ENCODE results near the gene PFN1. TPM values are rescaled to one million over a fixed set of nuclear protein-coding genes. Genes with fewer than 3 reads are reported as not detected.

PFN1 gene
- total and polyA plus RNA-seq, 2 of the 8 experiments (the other 6 are each of a cell fraction or from before 2014, with no cell fraction given), result 1,355 to 1,949 TPM

- peaks cover 0 to 34% (median 20%) of the 10 kb centered on the region in 4 experiments; a peak in 6 of 7 replicates for H3K27me3 ChIP-seq (replicated peaks in 1 of 4; ENCODE audit: control insufficient read depth in 3 of 4, extremely low read depth in 1 of 4, insufficient read depth in 3 of 4, low read length in 3 of 4)
- H3K4ac ChIP-seq (replicated peaks; ENCODE audit: insufficient read length, low read depth, low read length), result no peak overlapping the region
- H3K18ac ChIP-seq (ENCODE audit: extremely low read depth, low read length), result no peak overlapping the region
- 87% methylated on average over 6 of the region's 6 CpGs; no CpG with 5 or more reads in 1 of the 2 experiments for WGBS, 2 experiments (ENCODE audit: extremely low coverage in 1 of 2, insufficient coverage in 1 of 2, insufficient read length in 1 of 2, insufficient replicate concordance in 2 of 2, low coverage in 1 of 2, low lambda C conversion rate in 2 of 2, missing lambda C conversion rate in 1 of 2)
- no peak overlapping the region for H3K9ac ChIP-seq (replicated peaks in 1 of 4; ENCODE audit: extremely low read depth in 1 of 4, low read depth in 3 of 4, low read length in 3 of 4)
- H2BK12ac ChIP-seq (ENCODE audit: low read depth, low read length), result no peak overlapping the region
- no peak for TF ChIP-seq CHD2 (IDR thresholded peaks at IDR 0.05; ENCODE audit: low read length)
- TF ChIP-seq GABPA (IDR thresholded peaks at IDR 0.05; ENCODE audit: borderline replicate concordance, insufficient read depth, low read length), result no peak
- no peak for TF ChIP-seq SAP30 (IDR thresholded peaks at IDR 0.05; ENCODE audit: insufficient read depth, insufficient replicate concordance, low read length)
- no peak for TF ChIP-seq SIRT6 (IDR thresholded peaks at IDR 0.05; ENCODE audit: low read length)
- no peak for TF ChIP-seq RBBP5 (IDR thresholded peaks at IDR 0.05; ENCODE audit: borderline replicate concordance, low read depth, low read length)
- no peak for TF ChIP-seq E2F6 (IDR thresholded peaks at IDR 0.05)
- no peak for TF ChIP-seq TCF12 (IDR thresholded peaks at IDR 0.05; ENCODE audit: low read depth, low read length)
- no peak for TF ChIP-seq ZNF274 (IDR thresholded peaks at IDR 0.05; ENCODE audit: borderline replicate concordance, extremely low read depth, low read length)
- no peak for TF ChIP-seq FOSL1 (IDR thresholded peaks at IDR 0.05; ENCODE audit: insufficient read depth, low read depth, low read length)
- TF ChIP-seq EGR1 (IDR thresholded peaks at IDR 0.05; ENCODE audit: borderline replicate concordance, low read depth, low read length), result no peak
- TF ChIP-seq KDM4A (IDR thresholded peaks at IDR 0.05; ENCODE audit: low read depth, low read length, severe bottlenecking), result no peak
- TF ChIP-seq CHD1 (IDR thresholded peaks at IDR 0.05; ENCODE audit: low read depth, low read length), result no peak
- no peak overlapping the region for H4K91ac ChIP-seq (replicated peaks; ENCODE audit: insufficient read length, low read length)
- H2AK5ac ChIP-seq (ENCODE audit: low read depth, low read length), result no peak overlapping the region
- peaks cover 0 to 11% (median 0%) of the 10 kb centered on the region in 4 experiments; a peak in 1 of 8 replicates for H3K36me3 ChIP-seq (ENCODE audit: control insufficient read depth in 2 of 4, insufficient read depth in 4 of 4, low read length in 3 of 4)
- no peak overlapping the region for H4K5ac ChIP-seq (ENCODE audit: insufficient read length, low read depth, low read length)
- no peak overlapping the region for H3K4me2 ChIP-seq (ENCODE audit: insufficient read depth in 1 of 2, low read depth in 2 of 2, low read length in 2 of 2)
- no peak overlapping the region for H2BK15ac ChIP-seq (ENCODE audit: low read length)
- H2BK5ac ChIP-seq (ENCODE audit: low read depth, low read length), result no peak overlapping the region
- no peak overlapping the region for H2BK20ac ChIP-seq (ENCODE audit: low read length)
- FAIRE-seq (no peak), DNase-seq (ENCODE audit: low read depth in 1 of 2, low spot score in 2 of 2) (no peak)
- 0 out of 2 replicates have a peak, but pooled peaks cover 3% of the 10 kb centered on the region for H3K79me1 ChIP-seq (ENCODE audit: low read depth, low read length)
- no peak overlapping the region for H3K14ac ChIP-seq (ENCODE audit: insufficient read length)
- H3K4me1 ChIP-seq (replicated peaks in 1 of 4; ENCODE audit: control insufficient read depth in 3 of 4, insufficient read depth in 4 of 4, low read length in 3 of 4), result peaks cover 0 to 14% (median 6%) of the 10 kb centered on the region in 4 experiments; a peak in 5 of 7 replicates
- POLR2A ChIA-PET (ENCODE audit: partially characterized antibody), result interaction anchor here (1.0 to 32.4 kb wide), 6 partner anchors 9 to 253 kb away, joined by 3 to 987 read pairs (median 7); partner anchors contain the start of genes CAMTA2, ENO3, INCA1 and KIF1C
- H3K9me3 ChIP-seq (ENCODE audit: insufficient read depth in 2 of 2, low read depth in 1 of 2, low read length in 1 of 2), result no peaks in the 10 kb centered on the region
- no peak overlapping the region for H2BK120ac ChIP-seq (replicated peaks; ENCODE audit: low read depth, low read length)
- no peak overlapping the region for H3K27ac ChIP-seq (ENCODE audit: low read depth, low read length)
- no peak overlapping the region for H3K4me3 ChIP-seq (ENCODE audit: extremely low read depth in 1 of 4, insufficient read depth in 2 of 4, low read depth in 3 of 4, low read length in 4 of 4)
- H4K8ac ChIP-seq (ENCODE audit: extremely low read depth, insufficient read depth, low read length), result no peak overlapping the region
- peaks cover 14% of the 10 kb centered on the region; the same call in 1 of the 2 replicates for H3K23me2 ChIP-seq (ENCODE audit: low read depth, low read length)
- CTCF ChIA-PET (ENCODE audit: partially characterized antibody), result interaction anchor here (0.7 to 6.2 kb wide), 10 partner anchors 9 to 67 kb away, joined by 3 to 31 read pairs (median 4); partner anchors contain the start of genes CAMTA2 and GP1BA
- H2AFZ ChIP-seq (ENCODE audit: low read length), result no peak overlapping the region
- H3K56ac ChIP-seq (replicated peaks; ENCODE audit: insufficient read length, low read depth, low read length), result no peak overlapping the region
- H3K23ac ChIP-seq (ENCODE audit: insufficient read length), result no peak overlapping the region
- peaks cover 0 to 12% of the 10 kb centered on the region in 2 experiments; a peak in 1 of 4 replicates for H3K79me2 ChIP-seq (ENCODE audit: control insufficient read depth in 1 of 2, insufficient read depth in 2 of 2, low read length in 2 of 2)
- H4K20me1 ChIP-seq (replicated peaks in 1 of 2; ENCODE audit: control insufficient read depth in 1 of 2, insufficient read depth in 2 of 2, low read length in 2 of 2), result peaks cover 2 to 11% of the 10 kb centered on the region in 2 experiments
Measured at GRCh38 chr17:4971826-4972225, 23.5 kb upstream of the PFN1 start.

Data from H1 (cell line).